Left ventricle myocardium inferior (tissue), 1 donor: ENCODE data around the gene PID1. TPM values are rescaled to one million over a fixed set of nuclear protein-coding genes. Genes with fewer than 3 reads are reported as not detected.

Experiments
- DNase-seq: peaks from one replicate; pipeline ENCODE4 v3.0.0-alpha.2; 2020
- H3K27ac ChIP-seq: fragments of 200-600 bp; replicated peaks from 2 replicates; pipeline ENCODE4 v1.8.0; 2021
- H3K27me3 ChIP-seq: fragments of 200-600 bp; 2 replicates; pipeline ENCODE4 v1.8.0; 2021; ENCODE audit warnings: low read depth
- H3K36me3 ChIP-seq: fragments of 200-600 bp; 2 replicates; pipeline ENCODE4 v1.8.0; 2021
- H3K4me1 ChIP-seq: fragments of 200-600 bp; 2 replicates; pipeline ENCODE4 v1.8.0; 2021
- H3K4me3 ChIP-seq: fragments of 200-600 bp; 2 replicates; pipeline ENCODE4 v1.8.0; 2021; ENCODE audit warnings: mild to moderate bottlenecking, moderate library complexity
- H3K9me3 ChIP-seq: fragments of 200-600 bp; replicated peaks from 2 replicates; pipeline ENCODE4 v1.8.0; 2021
- CTCF ChIP-seq: fragments of 200-600 bp; IDR thresholded peaks from 2 replicates; pipeline ENCODE4 v1.8.0; 2021; ENCODE audit warnings: antibody characterized with exemption, mild to moderate bottlenecking, borderline replicate concordance
- intact Hi-C: fragments of 100-400 bp; cut with micrococcal nuclease; formaldehyde crosslinking; loops from one replicate; pipeline ENCODE4 v1.11.0; 2022
- total RNA-seq: library from RNA; stranded (reverse); fragmentation: NEBNext Ultra II Directional; extraction: Animal tissue kit (Norgen Biotek cat#: 25700); gene quantifications from one replicate; pipeline ENCODE4 v1.2.1, GENCODE V29; 2021
- donor health status: DM: no; HTN: yes; CAD: no; lungs with severe emphysema.

Gene PID1
- total RNA-seq, 1 donor from 2014 or later: 7.8 TPM

GRCh38 chr2:229042349-229042748 is 228.7 kb downstream of the PID1 start:
- Histone ChIP-seq H3K36me3 (no peaks in the 10 kb centered on the region), H3K27me3 (no peaks in the 10 kb centered on the region), H3K4me1 (peaks cover 10% of the 10 kb centered on the region), H3K9me3 (no peaks in the 10 kb centered on the region), H3K27ac (no peak overlapping the region), H3K4me3 (no peak overlapping the region)
- intact Hi-C loops: no loop called here
- no peak for TF ChIP-seq CTCF
- DNase-seq: no peak

GRCh38 chr2:229041691-229042090 is 229.4 kb downstream of the PID1 start:
- intact Hi-C loops: no loop called here
- no peak for TF ChIP-seq CTCF
- DNase-seq: no peak
- H3K4me3 ChIP-seq: no peak overlapping the region
- H3K4me1 ChIP-seq: peaks cover 15% of the 10 kb centered on the region
- no peaks in the 10 kb centered on the region for H3K9me3 ChIP-seq
- no peak overlapping the region for H3K27ac ChIP-seq
- H3K36me3 ChIP-seq: no peaks in the 10 kb centered on the region
- no peaks in the 10 kb centered on the region for H3K27me3 ChIP-seq

GRCh38 chr2:229037621-229038020 is 233.5 kb downstream of the PID1 start:
- intact Hi-C loops: no loop called here
- Histone ChIP-seq H3K36me3 (no peaks in the 10 kb centered on the region), H3K4me1 (peaks cover 11% of the 10 kb centered on the region), H3K27ac (no peak overlapping the region), H3K27me3 (no peaks in the 10 kb centered on the region), H3K4me3 (no peak overlapping the region), H3K9me3 (no peaks in the 10 kb centered on the region)
- TF ChIP-seq CTCF: no peak
- DNase-seq: no peak

- Histone ChIP-seq H3K9me3 (no peaks in the 10 kb centered on the region), H3K27me3 (no peaks in the 10 kb centered on the region), H3K4me3 (no peak overlapping the region), H3K4me1 (peaks cover 11% of the 10 kb centered on the region), H3K27ac (no peak overlapping the region), H3K36me3 (no peaks in the 10 kb centered on the region)
- no peak for TF ChIP-seq CTCF
- DNase-seq: no peak
- intact Hi-C loops: no loop called here
Observed at GRCh38 chr2:229033816-229034215, 237.3 kb downstream of the PID1 start.

- peaks cover 8% of the 10 kb centered on the region for H3K4me1 ChIP-seq
- no peaks in the 10 kb centered on the region for H3K36me3 ChIP-seq
- H3K9me3 ChIP-seq: no peaks in the 10 kb centered on the region
- no peak for DNase-seq
- TF ChIP-seq CTCF: no peak
- H3K27ac ChIP-seq: no peak overlapping the region
- no peak overlapping the region for H3K4me3 ChIP-seq
- H3K27me3 ChIP-seq: no peaks in the 10 kb centered on the region
- intact Hi-C loops: no loop called here
Observed at GRCh38 chr2:229032608-229033234, 238.4 kb downstream of the PID1 start.
